Nephron progenitor cell (in vitro differentiated cells): ENCODE results near the gene GHRHR.

Source experiments
- DNase-seq: peaks from one replicate; pipeline ENCODE4 v3.0.0; 2021
- H3K27ac Mint-ChIP-seq: 2 replicates; pipeline ENCODE4 v1.8.0; 2021; ENCODE audit warnings: mild to moderate bottlenecking, moderate library complexity, mixed read lengths
- H3K27me3 Mint-ChIP-seq: 2 replicates; pipeline ENCODE4 v1.8.0; 2021; ENCODE audit warnings: mild to moderate bottlenecking, low read depth, mixed read lengths; ENCODE audit not compliant: poor library complexity
- H3K36me3 Mint-ChIP-seq: 2 replicates; pipeline ENCODE4 v1.8.0; 2021; ENCODE audit warnings: low read depth, mixed read lengths
- H3K4me1 Mint-ChIP-seq: 2 replicates; pipeline ENCODE4 v1.8.0; 2021; ENCODE audit warnings: mixed read lengths
- H3K4me3 Mint-ChIP-seq: 2 replicates; pipeline ENCODE4 v1.8.0; 2021; ENCODE audit warnings: mild to moderate bottlenecking, moderate library complexity, mixed read lengths
- H3K9me3 Mint-ChIP-seq: 2 replicates; pipeline ENCODE4 v1.8.0; 2021; ENCODE audit warnings: mild to moderate bottlenecking, moderate library complexity, mixed read lengths
- TF ChIP-seq, protein P1 (sequence below): fragments of 200-600 bp; sonication (generic); IDR thresholded peaks from 2 replicates; pipeline ENCODE4 v1.5.0; 2021; ENCODE audit warnings: antibody characterized with exemption

The GHRHR gene

DNA sequence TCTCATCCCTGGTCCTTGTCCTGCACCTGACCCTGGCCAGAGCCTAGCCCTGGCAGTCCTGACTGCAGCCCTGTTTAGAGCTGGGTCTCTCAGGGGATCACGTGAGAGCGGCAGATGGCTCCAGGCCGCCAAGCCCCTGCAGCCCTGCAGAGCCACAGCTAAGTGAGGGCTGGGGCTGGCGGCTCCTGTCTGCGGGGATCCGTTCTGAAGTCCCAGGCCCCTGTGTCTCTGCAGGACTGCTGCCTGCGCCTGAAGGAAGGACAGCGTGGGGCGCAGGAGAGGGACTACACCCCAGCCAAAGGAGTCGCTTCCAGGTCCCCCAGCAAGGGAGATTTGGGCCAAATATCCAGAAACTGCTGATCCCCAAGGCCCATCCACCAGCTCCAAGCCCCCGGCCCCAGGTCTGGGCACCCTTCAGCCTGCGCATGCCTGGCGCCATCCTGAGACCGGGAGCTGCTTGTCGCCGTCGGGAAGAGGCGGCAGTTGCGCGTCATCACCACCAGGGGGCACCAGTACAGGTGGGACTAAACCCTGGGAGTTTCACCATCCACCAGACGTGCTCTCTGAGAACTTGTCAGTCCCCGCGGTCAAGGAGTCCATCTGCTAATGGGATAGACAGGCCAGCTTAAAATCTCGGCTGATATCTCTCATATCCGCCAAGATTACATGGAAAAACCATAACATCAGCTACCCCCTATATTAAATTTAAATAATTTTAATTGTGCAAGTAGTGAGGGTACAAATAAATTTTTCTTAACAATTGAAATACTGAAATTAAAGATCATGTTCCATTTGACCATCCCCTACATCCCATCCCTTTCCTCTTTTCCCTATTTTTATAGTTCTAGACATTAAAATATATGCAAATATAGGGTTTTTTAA, 25.1 kb upstream of the GHRHR start:
- H3K27ac Mint-ChIP-seq: peak overlapping the region; percentile 81
- no peaks in the 10 kb centered on the region for H3K36me3 Mint-ChIP-seq
- H3K9me3 Mint-ChIP-seq: no peaks in the 10 kb centered on the region
- H3K4me3 Mint-ChIP-seq: peak overlapping the region; percentile 44
- H3K27me3 Mint-ChIP-seq: peaks cover 30% of the 10 kb centered on the region
- DNase-seq: peak; percentile 95
- H3K4me1 Mint-ChIP-seq: peaks cover 8% of the 10 kb centered on the region
- TF ChIP-seq, protein P1, sequence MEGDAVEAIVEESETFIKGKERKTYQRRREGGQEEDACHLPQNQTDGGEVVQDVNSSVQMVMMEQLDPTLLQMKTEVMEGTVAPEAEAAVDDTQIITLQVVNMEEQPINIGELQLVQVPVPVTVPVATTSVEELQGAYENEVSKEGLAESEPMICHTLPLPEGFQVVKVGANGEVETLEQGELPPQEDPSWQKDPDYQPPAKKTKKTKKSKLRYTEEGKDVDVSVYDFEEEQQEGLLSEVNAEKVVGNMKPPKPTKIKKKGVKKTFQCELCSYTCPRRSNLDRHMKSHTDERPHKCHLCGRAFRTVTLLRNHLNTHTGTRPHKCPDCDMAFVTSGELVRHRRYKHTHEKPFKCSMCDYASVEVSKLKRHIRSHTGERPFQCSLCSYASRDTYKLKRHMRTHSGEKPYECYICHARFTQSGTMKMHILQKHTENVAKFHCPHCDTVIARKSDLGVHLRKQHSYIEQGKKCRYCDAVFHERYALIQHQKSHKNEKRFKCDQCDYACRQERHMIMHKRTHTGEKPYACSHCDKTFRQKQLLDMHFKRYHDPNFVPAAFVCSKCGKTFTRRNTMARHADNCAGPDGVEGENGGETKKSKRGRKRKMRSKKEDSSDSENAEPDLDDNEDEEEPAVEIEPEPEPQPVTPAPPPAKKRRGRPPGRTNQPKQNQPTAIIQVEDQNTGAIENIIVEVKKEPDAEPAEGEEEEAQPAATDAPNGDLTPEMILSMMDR: peak; percentile 99

DNA sequence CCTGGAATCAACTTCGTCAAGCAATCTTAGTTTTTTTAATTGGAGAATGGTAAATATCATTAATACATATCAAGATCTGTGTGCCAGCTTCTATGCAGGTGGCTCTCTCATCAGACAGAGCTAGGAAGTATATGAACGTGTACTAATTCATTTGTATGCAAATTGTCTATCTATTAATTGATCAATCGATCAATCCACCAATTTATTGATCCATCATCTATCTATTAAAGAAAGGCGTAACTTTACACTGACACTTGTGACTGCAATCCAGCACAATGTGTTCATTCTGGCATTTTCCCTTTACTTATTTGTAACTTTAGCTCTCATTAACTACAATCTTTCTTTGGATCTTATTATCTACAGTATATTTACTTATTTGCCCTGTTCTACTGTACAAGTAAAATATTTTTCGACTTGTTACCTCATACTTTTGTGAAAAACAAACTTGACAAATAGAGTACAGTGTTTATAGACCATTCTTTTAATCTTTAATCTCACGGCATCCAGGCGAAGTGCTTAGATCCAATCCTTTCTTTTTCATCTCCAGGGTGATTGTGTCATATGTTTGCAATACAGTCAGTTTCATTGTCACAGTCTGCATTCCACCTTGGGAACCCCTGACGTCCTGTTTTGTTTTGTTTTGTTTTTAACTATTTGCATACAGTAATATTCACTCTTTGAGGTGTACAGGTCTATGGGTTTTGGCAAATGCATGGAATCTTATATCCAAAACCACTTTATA, 22.0 kb upstream of the GHRHR start:
- Mint-ChIP-seq H3K9me3 (peaks cover 21% of the 10 kb centered on the region), H3K4me1 (no peaks in the 10 kb centered on the region), H3K36me3 (no peaks in the 10 kb centered on the region), H3K27ac (no peak overlapping the region), H3K27me3 (peaks cover 27% of the 10 kb centered on the region), H3K4me3 (no peak overlapping the region)
- TF ChIP-seq, protein P1: no peak
- DNase-seq: no peak

DNA sequence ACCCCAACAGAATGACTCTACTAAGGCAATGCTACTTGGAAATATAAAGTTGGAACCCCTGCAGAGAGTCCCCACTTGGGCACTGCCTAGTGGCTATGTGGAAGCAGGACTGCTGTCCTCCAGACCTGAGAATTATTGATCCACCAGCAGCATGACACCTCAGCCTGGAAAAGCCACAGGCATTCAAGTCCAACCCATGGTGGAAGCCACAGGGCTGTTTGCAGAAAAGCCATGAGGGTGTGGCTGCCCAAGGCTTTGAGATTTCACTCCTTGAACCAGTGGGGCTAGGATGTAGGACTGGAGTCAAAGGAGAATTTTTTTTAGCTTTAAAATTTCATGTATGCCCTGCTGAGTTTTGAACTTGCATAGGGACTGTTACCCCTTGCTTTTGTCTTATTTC, 13.6 kb upstream of the GHRHR start:
- peaks cover 35% of the 10 kb centered on the region for H3K27me3 Mint-ChIP-seq
- no peak overlapping the region for H3K27ac Mint-ChIP-seq
- no peak overlapping the region for H3K4me3 Mint-ChIP-seq
- TF ChIP-seq, protein P1: no peak
- H3K4me1 Mint-ChIP-seq: no peaks in the 10 kb centered on the region
- H3K36me3 Mint-ChIP-seq: no peaks in the 10 kb centered on the region
- H3K9me3 Mint-ChIP-seq: peaks cover 20% of the 10 kb centered on the region
- no peak for DNase-seq

DNA sequence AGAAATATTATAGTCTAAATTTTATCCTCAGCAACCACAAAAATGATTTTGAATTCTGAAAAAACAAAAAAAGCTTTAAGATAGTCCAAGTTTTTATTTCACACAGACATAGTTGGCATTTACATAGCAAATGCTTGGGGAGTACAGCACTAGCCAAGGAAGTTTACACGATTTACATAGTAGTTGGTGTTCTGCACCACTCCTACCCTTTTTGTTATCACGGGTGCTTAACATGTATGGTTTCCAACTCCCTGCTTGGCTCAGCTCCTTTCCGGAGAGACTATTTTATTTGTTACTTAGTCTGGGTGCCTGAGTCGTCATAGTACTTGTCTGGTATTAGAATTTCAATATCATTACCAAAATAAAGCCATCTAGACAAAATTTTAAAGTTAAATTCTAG, 8.8 kb upstream of the GHRHR start:
- DNase-seq: no peak
- Mint-ChIP-seq H3K4me3 (no peak overlapping the region), H3K4me1 (no peaks in the 10 kb centered on the region), H3K9me3 (peaks cover 34% of the 10 kb centered on the region), H3K36me3 (no peaks in the 10 kb centered on the region), H3K27me3 (peaks cover 17% of the 10 kb centered on the region), H3K27ac (no peak overlapping the region)
- TF ChIP-seq, protein P1: no peak

DNA sequence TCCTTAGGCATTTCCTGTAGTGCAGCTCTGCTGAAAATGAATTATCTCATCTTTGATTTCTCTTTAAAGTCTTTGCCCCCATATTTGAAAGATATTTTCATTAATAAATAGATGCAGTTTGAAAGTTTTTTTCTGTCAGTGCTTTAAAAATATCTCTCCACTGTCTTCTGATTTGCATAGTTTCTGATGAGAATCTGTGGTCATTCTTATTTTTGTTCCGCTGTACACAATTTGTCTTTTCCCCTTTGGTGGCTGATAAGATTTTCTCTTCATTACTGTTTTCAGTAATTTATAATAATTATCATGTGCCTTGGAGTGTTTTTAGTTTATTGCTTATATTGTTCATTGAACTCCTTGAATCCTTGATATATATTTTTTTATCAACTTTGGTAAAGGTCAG, 7.0 kb upstream of the GHRHR start:
- H3K4me3 Mint-ChIP-seq: no peak overlapping the region
- no peaks in the 10 kb centered on the region for H3K36me3 Mint-ChIP-seq
- no peaks in the 10 kb centered on the region for H3K4me1 Mint-ChIP-seq
- peaks cover 10% of the 10 kb centered on the region for H3K27me3 Mint-ChIP-seq
- DNase-seq: no peak
- H3K9me3 Mint-ChIP-seq: peaks cover 34% of the 10 kb centered on the region
- H3K27ac Mint-ChIP-seq: no peak overlapping the region
- TF ChIP-seq, protein P1: no peak
